Smooth muscle cell (in vitro differentiated cells): ENCODE data around the gene KRTAP12-3. TPM values are rescaled to one million over a fixed set of nuclear protein-coding genes. Genes with fewer than 3 reads are reported as not detected.
"Not testable (repeated sequence)": the region's sequence is repeated elsewhere in the genome, so short reads cannot be mapped to it uniquely, and the experiment has no call there.

ENCODE experiments used
- DNase-seq: peaks from one replicate; lab custom pipeline; 2025; ENCODE audit not compliant: unreplicated experiment; lab: John Stamatoyannopoulos, UW
- H2AFZ ChIP-seq: fragments of 200-600 bp; sonication (generic); 2 replicates; pipeline ENCODE4 v1.6.0; 2016; ENCODE audit warnings: antibody characterized with exemption, low read depth, mild to moderate bottlenecking
- H3F3A ChIP-seq: fragments of 200-600 bp; sonication (generic); 2 replicates; pipeline ENCODE4 v1.6.0; 2017; ENCODE audit warnings: antibody characterized with exemption, low read depth
- H3K27ac ChIP-seq: fragments of 200-600 bp; sonication (generic); 2 replicates; pipeline ENCODE4 v1.5.1; 2016; ENCODE audit warnings: low read depth, mild to moderate bottlenecking
- H3K27me3 ChIP-seq: fragments of 200-600 bp; sonication (generic); 2 replicates; pipeline ENCODE4 v1.6.1; 2016; ENCODE audit warnings: low read depth, mild to moderate bottlenecking
- H3K36me3 ChIP-seq: fragments of 200-600 bp; sonication (generic); 2 replicates; pipeline ENCODE4 v1.5.1; 2016; ENCODE audit warnings: low read depth
- H3K4me1 ChIP-seq: fragments of 200-600 bp; sonication (generic); 2 replicates; pipeline ENCODE4 v1.5.1; 2016; ENCODE audit warnings: low read depth
- H3K4me2 ChIP-seq: fragments of 200-600 bp; sonication (generic); 2 replicates; pipeline ENCODE4 v1.6.0; 2016; ENCODE audit warnings: mild to moderate bottlenecking
- H3K4me3 ChIP-seq: fragments of 200-600 bp; sonication (generic); 2 replicates; pipeline ENCODE4 v1.5.1; 2016; ENCODE audit warnings: mild to moderate bottlenecking
- H3K79me2 ChIP-seq: fragments of 200-600 bp; sonication (generic); 2 replicates; pipeline ENCODE4 v1.6.0; 2016; ENCODE audit warnings: low read depth, mild to moderate bottlenecking
- H3K9ac ChIP-seq: fragments of 200-600 bp; sonication (generic); 2 replicates; pipeline ENCODE4 v1.6.0; 2016; ENCODE audit warnings: low read depth
- H3K9me3 ChIP-seq: fragments of 200-600 bp; sonication (generic); replicated peaks from 2 replicates; pipeline ENCODE4 v1.5.1; 2016; ENCODE audit warnings: low read depth
- H4K20me1 ChIP-seq: fragments of 200-600 bp; sonication (generic); 2 replicates; pipeline ENCODE4 v1.6.0; 2016; ENCODE audit warnings: low read depth
- WGBS: methylation state at CpG from one replicate; pipeline ENCODE4 v1.1.7; 2016; ENCODE audit warnings: low lambda C conversion rate; 5-methylcytosine and 5-hydroxymethylcytosine counted together
- polyA plus RNA-seq: library from polyadenylated mRNA; unstranded; fragments of >200 nt; fragmentation: Nextera tagmentation; extraction: Ambion mirVana; gene quantifications from 2 replicates; pipeline ENCODE4 v1.2.1, GENCODE V29; 2016
- total RNA-seq: library from RNA; depleted of rRNA; stranded (reverse); fragments of >200 nt; gene quantifications from 2 replicates; pipeline ENCODE4 v1.2.3, GENCODE V29; 2014
- TF ChIP-seq, protein P1 (sequence below): fragments of 200-600 bp; sonication (generic); IDR thresholded peaks from 2 replicates; pipeline ENCODE4 v1.5.1; 2017; ENCODE audit warnings: borderline replicate concordance, mild to moderate bottlenecking, antibody characterized with exemption; ENCODE audit not compliant: insufficient read depth, poor library complexity, severe bottlenecking

The KRTAP12-3 gene
- total and polyA plus RNA-seq, 2 experiments from 2014 or later = not detected

DNA sequence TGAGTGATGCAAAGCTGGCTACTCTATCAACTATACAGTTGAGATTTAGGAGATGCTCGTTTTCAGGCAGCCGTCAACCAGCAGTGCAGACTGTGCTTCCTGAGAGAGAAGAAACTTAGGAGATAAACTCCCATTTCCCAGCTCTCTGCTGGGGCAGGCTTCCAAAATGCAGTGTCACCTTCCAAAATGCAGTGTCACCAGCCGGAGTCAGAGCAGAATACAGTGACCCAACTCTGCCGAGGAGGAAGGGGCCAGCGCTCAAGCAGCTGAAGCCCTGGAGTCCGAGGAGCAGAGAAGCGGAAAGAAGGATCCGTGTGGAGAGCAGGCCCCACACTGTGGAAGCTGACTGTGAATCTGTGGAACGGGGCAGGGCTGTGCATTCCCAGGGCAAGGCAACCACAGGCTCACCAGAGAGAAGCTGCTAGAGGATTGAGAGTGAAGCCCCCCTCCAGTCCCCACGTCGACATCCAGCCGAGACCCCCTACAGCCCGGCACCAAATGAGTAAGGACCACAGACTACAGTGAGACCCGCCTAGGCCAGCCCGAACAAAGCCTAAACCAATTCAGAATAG is 24.9 kb downstream of the KRTAP12-3 start:
- Histone ChIP-seq H3K4me3 (no peak overlapping the region), H3K4me1 (peaks cover 12% of the 10 kb centered on the region), H3K9ac (no peak overlapping the region), H3K27me3 (no peaks in the 10 kb centered on the region), H3K27ac (no peak overlapping the region), H3K9me3 (no peaks in the 10 kb centered on the region), H3K79me2 (no peaks in the 10 kb centered on the region), H3F3A (no peaks in the 10 kb centered on the region), H2AFZ (no peak overlapping the region), H3K36me3 (no peaks in the 10 kb centered on the region), H3K4me2 (no peak overlapping the region), H4K20me1 (no peaks in the 10 kb centered on the region)
- WGBS = 87% methylated on average over 15 of the region's 15 CpGs
- TF ChIP-seq, protein P1, sequence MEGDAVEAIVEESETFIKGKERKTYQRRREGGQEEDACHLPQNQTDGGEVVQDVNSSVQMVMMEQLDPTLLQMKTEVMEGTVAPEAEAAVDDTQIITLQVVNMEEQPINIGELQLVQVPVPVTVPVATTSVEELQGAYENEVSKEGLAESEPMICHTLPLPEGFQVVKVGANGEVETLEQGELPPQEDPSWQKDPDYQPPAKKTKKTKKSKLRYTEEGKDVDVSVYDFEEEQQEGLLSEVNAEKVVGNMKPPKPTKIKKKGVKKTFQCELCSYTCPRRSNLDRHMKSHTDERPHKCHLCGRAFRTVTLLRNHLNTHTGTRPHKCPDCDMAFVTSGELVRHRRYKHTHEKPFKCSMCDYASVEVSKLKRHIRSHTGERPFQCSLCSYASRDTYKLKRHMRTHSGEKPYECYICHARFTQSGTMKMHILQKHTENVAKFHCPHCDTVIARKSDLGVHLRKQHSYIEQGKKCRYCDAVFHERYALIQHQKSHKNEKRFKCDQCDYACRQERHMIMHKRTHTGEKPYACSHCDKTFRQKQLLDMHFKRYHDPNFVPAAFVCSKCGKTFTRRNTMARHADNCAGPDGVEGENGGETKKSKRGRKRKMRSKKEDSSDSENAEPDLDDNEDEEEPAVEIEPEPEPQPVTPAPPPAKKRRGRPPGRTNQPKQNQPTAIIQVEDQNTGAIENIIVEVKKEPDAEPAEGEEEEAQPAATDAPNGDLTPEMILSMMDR = no peak
- no peak for DNase-seq

DNA sequence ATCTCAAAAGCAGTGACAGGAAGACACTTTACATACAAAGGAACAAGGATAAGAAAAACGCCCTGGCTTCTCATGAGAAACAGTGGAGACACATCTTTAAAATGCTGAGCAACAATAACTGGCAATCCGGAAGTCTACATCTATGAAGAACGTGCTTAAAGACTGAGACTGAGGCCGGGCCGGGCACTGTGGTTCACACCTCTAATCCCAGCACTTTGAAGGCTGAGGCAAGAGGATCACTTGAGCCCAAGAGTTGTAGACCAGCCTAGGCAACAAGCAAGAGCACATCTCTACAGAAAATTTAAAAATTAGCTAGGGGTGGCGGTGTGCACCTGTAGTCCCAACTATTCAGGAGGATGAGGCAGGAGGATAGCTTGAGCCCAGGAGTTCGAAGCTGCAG is 26.3 kb downstream of the KRTAP12-3 start:
- peaks cover 12% of the 10 kb centered on the region for H3K4me1 ChIP-seq

DNA sequence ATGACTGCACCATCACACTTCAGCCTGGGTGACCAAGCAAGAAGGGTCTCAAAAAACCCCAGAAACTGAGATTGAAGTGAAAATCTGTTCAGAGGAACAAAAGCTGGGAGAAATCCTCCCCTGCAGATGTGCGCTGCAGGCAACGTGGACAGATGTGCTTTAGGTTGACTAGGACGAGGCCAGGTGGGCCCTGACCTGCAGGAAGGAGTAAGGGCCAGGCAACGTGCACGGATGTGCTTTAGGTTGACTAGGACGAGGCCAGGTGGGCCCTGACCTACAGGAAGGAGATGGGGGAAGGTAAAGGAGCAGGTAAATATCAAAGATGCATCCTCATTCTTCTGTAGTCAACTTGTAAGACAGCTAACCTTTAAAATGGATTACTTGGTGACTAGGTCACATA is 26.8 kb downstream of the KRTAP12-3 start:
- WGBS = 86% methylated on average over 6 of the region's 6 CpGs
- Histone ChIP-seq H3K4me3 (no peak overlapping the region), H3K27me3 (no peaks in the 10 kb centered on the region), H3K27ac (no peak overlapping the region), H3K79me2 (no peaks in the 10 kb centered on the region), H3K36me3 (no peaks in the 10 kb centered on the region), H4K20me1 (no peaks in the 10 kb centered on the region), H2AFZ (no peak overlapping the region), H3K9ac (no peak overlapping the region), H3K4me2 (no peak overlapping the region), H3F3A (no peaks in the 10 kb centered on the region), H3K4me1 (peaks cover 12% of the 10 kb centered on the region), H3K9me3 (no peaks in the 10 kb centered on the region)
- no peak for DNase-seq
- TF ChIP-seq, protein P1 = no peak

More for the DNA sequence above, 26.3 kb downstream of the KRTAP12-3 start:
- H3K79me2 ChIP-seq = no peaks in the 10 kb centered on the region
- TF ChIP-seq, protein P1 = no peak
- no peak overlapping the region for H3K4me2 ChIP-seq
- no peak overlapping the region for H3K4me3 ChIP-seq
- no peaks in the 10 kb centered on the region for H3K27me3 ChIP-seq
- no peak overlapping the region for H3K27ac ChIP-seq
- no peak overlapping the region for H2AFZ ChIP-seq
- 86% methylated on average over 7 of the region's 7 CpGs for WGBS
- no peaks in the 10 kb centered on the region for H4K20me1 ChIP-seq
- no peaks in the 10 kb centered on the region for H3K9me3 ChIP-seq
- no peak for DNase-seq
- no peaks in the 10 kb centered on the region for H3F3A ChIP-seq
- H3K36me3 ChIP-seq = no peaks in the 10 kb centered on the region
- no peak overlapping the region for H3K9ac ChIP-seq

DNA sequence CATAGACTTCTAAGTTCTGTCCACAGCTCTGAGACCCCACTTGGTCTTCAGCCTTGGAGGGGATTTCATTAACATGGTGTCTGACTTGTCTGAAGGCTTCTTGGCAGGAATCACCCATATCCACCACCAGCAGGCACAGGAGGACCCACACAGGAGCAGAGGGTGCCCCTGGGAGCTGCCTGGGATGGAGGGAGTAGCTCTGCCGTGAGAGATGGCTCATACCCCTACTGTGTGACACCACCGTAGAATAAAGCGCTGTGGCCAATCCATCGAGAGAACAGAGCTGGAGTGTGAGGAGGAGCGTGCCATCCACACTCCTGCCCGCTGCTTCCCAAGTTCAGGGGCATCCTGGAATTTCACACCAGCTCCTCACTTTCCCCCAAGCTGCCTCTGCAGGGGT is 27.3 kb downstream of the KRTAP12-3 start:
- H3K79me2 ChIP-seq, H3K27ac ChIP-seq, H3K27me3 ChIP-seq, H3K36me3 ChIP-seq, H3K9me3 ChIP-seq, H2AFZ ChIP-seq, DNase-seq, H3K9ac ChIP-seq, H3K4me2 ChIP-seq, H4K20me1 ChIP-seq, H3K4me3 ChIP-seq, H3F3A ChIP-seq: not testable (repeated sequence)
- peaks cover 12% of the 10 kb centered on the region for H3K4me1 ChIP-seq
- WGBS = 88% methylated on average over 6 of the region's 6 CpGs
